IMR-90 (cell line): Measurements from ENCODE around the gene CA12. TPM values are rescaled to one million over a fixed set of nuclear protein-coding genes. Genes with fewer than 3 reads are reported as not detected.

ENCODE experiments used
- ATAC-seq: fragments of 200-7000 bp; cut with Tn5 transposase; 2 replicates; pipeline ENCODE4 v1.9.1; 2020; ENCODE audit warnings: low read depth, mild to moderate bottlenecking, moderate library complexity
- BruUV-seq: library from RNA; stranded (reverse); fragments of 400-500 nt; replicated peaks from 2 replicates; lab custom pipeline; 2021; lab: Mats Ljungman, UMichigan
- CTCF ChIA-PET: fragments of 300-600 bp; formaldehyde crosslinking; extraction: SDS; loops from one replicate; lab custom pipeline; 2021; ENCODE audit warnings: antibody characterized with exemption; lab: Yijun Ruan, JAX
- POLR2A ChIA-PET: fragments of 300-600 bp; sonication (Branson Sonifier 250); formaldehyde crosslinking; loops from one replicate; lab custom pipeline; 2022; ENCODE audit warnings: antibody characterized with exemption; ENCODE audit not compliant: unreplicated experiment; lab: Charles Lee
- DNase-seq: peaks from one replicate; pipeline ENCODE4 v3.0.0; 2013
- H2AFZ ChIP-seq: replicated peaks from 2 replicates; pipeline ENCODE3; 2013; ENCODE audit warnings: low read length, mild to moderate bottlenecking; ENCODE audit not compliant: poor library complexity
- H2AK5ac ChIP-seq: 2 replicates; pipeline ENCODE4 v1.6.1; 2013; ENCODE audit warnings: low read depth, low read length, inconsistent platforms
- H2AK9ac ChIP-seq: replicated peaks from 2 replicates; pipeline ENCODE3; 2013; ENCODE audit warnings: mild to moderate bottlenecking, low read depth, low read length, moderate library complexity; ENCODE audit not compliant: poor library complexity
- H2BK120ac ChIP-seq: 2 replicates; pipeline ENCODE4 v1.6.1; 2013; ENCODE audit warnings: low read depth, low read length, inconsistent platforms
- H2BK15ac ChIP-seq: 3 replicates; pipeline ENCODE4 v1.6.1; 2013; ENCODE audit warnings: low read depth, low read length, inconsistent platforms
- H2BK20ac ChIP-seq: 2 replicates; pipeline ENCODE4 v1.6.1; 2013; ENCODE audit warnings: low read depth, mild to moderate bottlenecking, inconsistent platforms, low read length, moderate library complexity
- H2BK5ac ChIP-seq: 2 replicates; pipeline ENCODE4 v1.6.1; 2013; ENCODE audit warnings: mild to moderate bottlenecking, low read depth, low read length, inconsistent platforms; ENCODE audit not compliant: poor library complexity, severe bottlenecking
- H3K14ac ChIP-seq: replicated peaks from 2 replicates; pipeline ENCODE4 v1.6.1; 2013; ENCODE audit warnings: low read depth, low read length, inconsistent platforms
- H3K18ac ChIP-seq: 2 replicates; pipeline ENCODE4 v1.6.1; 2013; ENCODE audit warnings: low read depth, low read length, control low read depth
- H3K23ac ChIP-seq: 2 replicates; pipeline ENCODE4 v1.6.1; 2013; ENCODE audit warnings: low read depth, low read length, inconsistent platforms
- H3K27ac ChIP-seq: 2 replicates; pipeline ENCODE4 v1.5.1; 2013; ENCODE audit warnings: mild to moderate bottlenecking, control low read depth, low read length; ENCODE audit not compliant: insufficient read depth
- H3K27me3 ChIP-seq: 2 replicates; pipeline ENCODE4 v1.6.1; 2013; ENCODE audit warnings: low read length; ENCODE audit not compliant: control insufficient read depth, insufficient read depth
- H3K36me3 ChIP-seq: 2 replicates; pipeline ENCODE4 v1.6.1; 2013; ENCODE audit warnings: low read length, mixed read lengths; ENCODE audit not compliant: control insufficient read depth, insufficient read depth
- H3K4ac ChIP-seq: 2 replicates; pipeline ENCODE4 v1.6.1; 2013; ENCODE audit warnings: low read depth, low read length, inconsistent platforms
- H3K4me1 ChIP-seq: 2 replicates; pipeline ENCODE4 v1.6.1; 2013; ENCODE audit warnings: low read length, mixed read lengths; ENCODE audit not compliant: control insufficient read depth, insufficient read depth
- H3K4me2 ChIP-seq: 2 replicates; pipeline ENCODE4 v1.6.1; 2013; ENCODE audit warnings: low read depth, mild to moderate bottlenecking, control low read depth, low read length, moderate library complexity
- H3K4me3 ChIP-seq: 2 replicates; pipeline ENCODE4 v1.5.1; 2013; ENCODE audit warnings: low read depth, mild to moderate bottlenecking, control low read depth, low read length, moderate library complexity; ENCODE audit not compliant: insufficient read depth
- H3K56ac ChIP-seq: 2 replicates; pipeline ENCODE4 v1.6.1; 2013; ENCODE audit warnings: low read length, inconsistent platforms; ENCODE audit not compliant: insufficient read depth; ENCODE audit errors: extremely low read depth
- H3K79me1 ChIP-seq, 2 experiments: 2 replicates each; pipeline ENCODE4 v1.6.1; 2013; ENCODE audit warnings: low read length in 2 of 2, inconsistent platforms in 1 of 2, low read depth in 1 of 2
- H3K9ac ChIP-seq: 2 replicates; pipeline ENCODE4 v1.6.1; 2013; ENCODE audit warnings: low read depth, low read length, control low read depth
- H3K9me1 ChIP-seq: 2 replicates; pipeline ENCODE4 v1.6.1; 2013; ENCODE audit warnings: low read length, inconsistent platforms; ENCODE audit not compliant: insufficient read depth
- H3K9me3 ChIP-seq: 2 replicates; pipeline ENCODE4 v1.6.1; 2013; ENCODE audit warnings: low read length; ENCODE audit not compliant: control insufficient read depth, insufficient read depth
- H4K20me1 ChIP-seq: 2 replicates; pipeline ENCODE4 v1.6.1; 2013; ENCODE audit warnings: low read length, inconsistent platforms; ENCODE audit not compliant: insufficient read depth
- H4K5ac ChIP-seq: 2 replicates; pipeline ENCODE4 v1.6.1; 2013; ENCODE audit warnings: mild to moderate bottlenecking, low read depth, low read length, control low read depth
- H4K8ac ChIP-seq, 2 experiments: 2 replicates each; pipeline ENCODE4 v1.6.1; 2013; ENCODE audit warnings: low read depth in 2 of 2, low read length in 2 of 2, control low read depth in 1 of 2, inconsistent platforms in 1 of 2
- H4K91ac ChIP-seq: 2 replicates; pipeline ENCODE4 v1.6.1; 2013; ENCODE audit warnings: low read depth, low read length, inconsistent platforms; ENCODE audit not compliant: insufficient read depth
- POLR2A ChIP-seq: IDR thresholded peaks from 2 replicates; pipeline ENCODE4 v1.6.1; 2012; ENCODE audit warnings: mild to moderate bottlenecking, low read depth, low read length
- USF2 ChIP-seq: fragments of 150-350 bp; IDR thresholded peaks from 2 replicates; pipeline ENCODE4 v1.6.1; 2017; ENCODE audit warnings: mild to moderate bottlenecking, antibody characterized with exemption, low read length, low read depth
- WGBS, 2 experiments: methylation state at CpG; one replicate each; pipeline versions ENCODE4 v1.1.5 to v1.1.7; 2013; ENCODE audit warnings: missing lambda C conversion rate in 2 of 2; ENCODE audit not compliant: insufficient read length in 1 of 2; ENCODE audit errors: extremely low coverage in 2 of 2; 5-methylcytosine and 5-hydroxymethylcytosine counted together
- dilution Hi-C: fragments of 300-500 bp; cut with HindIII; formaldehyde crosslinking; loops from one replicate; pipeline ENCODE4 v1.14.3; 2018; ENCODE audit warnings: low sequenced_read_pairs; ENCODE audit not compliant: unreplicated experiment
- in situ Hi-C: fragments of 300-500 bp; cut with MboI; formaldehyde crosslinking; loops from 3 replicates; pipeline ENCODE4 v1.14.3; 2019; ENCODE audit warnings: low sequenced_read_pairs, inconsistent platforms, mixed read lengths
- intact Hi-C: fragments of 100-400 bp; cut with micrococcal nuclease; formaldehyde crosslinking; loops from 2 replicates; pipeline ENCODE4 v1.10.0; 2022
- polyA plus RNA-seq, 3 experiments: library from polyadenylated mRNA; depleted of rRNA; stranded (reverse); fragments of >200 nt; gene quantifications; 2 replicates each; pipeline ENCODE4 v1.2.3, GENCODE V29; 2012; ENCODE audit warnings: low replicate concordance in 1 of 3
- total RNA-seq: library from RNA; depleted of rRNA; stranded (reverse); fragments of >200 nt; gene quantifications from 2 replicates; pipeline ENCODE4 v1.2.3, GENCODE V29; 2012
- TF ChIP-seq, protein P1 (sequence below): conservative IDR thresholded peaks from 2 replicates; pipeline ENCODE4 v1.5.1; 2012; ENCODE audit warnings: mild to moderate bottlenecking, low read depth, low read length, improper control_type of control experiment

The CA12 gene
- total and polyA plus RNA-seq, 2 of the 4 experiments (the other 2 are of a cell fraction), result 33.7 to 52.6 TPM

GRCh38 chr15:63407612-63408011 lies 26.0 kb upstream of the CA12 start:
- H3K4me2 ChIP-seq, result no peak overlapping the region
- no peak overlapping the region for H2BK5ac ChIP-seq
- no peak overlapping the region for H2AK9ac ChIP-seq
- H3K79me1 ChIP-seq, result no peaks in the 10 kb centered on the region
- H3K9ac ChIP-seq, result no peak overlapping the region
- ChIA-PET POLR2A (no interaction called here), CTCF (interaction anchor here (0.7 kb wide), 1 partner anchor 13 kb away, joined by 3 read pairs; no protein-coding TSS in a partner anchor)
- no peak overlapping the region for H3K4ac ChIP-seq
- H2AK5ac ChIP-seq, result no peak overlapping the region
- 87% methylated on average over 3 of the region's 5 CpGs; no CpG with 5 or more reads in 1 of the 2 experiments for WGBS, 2 experiments
- no peak overlapping the region for H3K18ac ChIP-seq
- H2AFZ ChIP-seq, result no peak overlapping the region
- dilution Hi-C loops, result no loop called here
- no TSS peak for BruUV-seq
- DNase-seq, result no peak
- no peak for TF ChIP-seq POLR2A
- TF ChIP-seq USF2, result no peak
- TF ChIP-seq, protein P1, sequence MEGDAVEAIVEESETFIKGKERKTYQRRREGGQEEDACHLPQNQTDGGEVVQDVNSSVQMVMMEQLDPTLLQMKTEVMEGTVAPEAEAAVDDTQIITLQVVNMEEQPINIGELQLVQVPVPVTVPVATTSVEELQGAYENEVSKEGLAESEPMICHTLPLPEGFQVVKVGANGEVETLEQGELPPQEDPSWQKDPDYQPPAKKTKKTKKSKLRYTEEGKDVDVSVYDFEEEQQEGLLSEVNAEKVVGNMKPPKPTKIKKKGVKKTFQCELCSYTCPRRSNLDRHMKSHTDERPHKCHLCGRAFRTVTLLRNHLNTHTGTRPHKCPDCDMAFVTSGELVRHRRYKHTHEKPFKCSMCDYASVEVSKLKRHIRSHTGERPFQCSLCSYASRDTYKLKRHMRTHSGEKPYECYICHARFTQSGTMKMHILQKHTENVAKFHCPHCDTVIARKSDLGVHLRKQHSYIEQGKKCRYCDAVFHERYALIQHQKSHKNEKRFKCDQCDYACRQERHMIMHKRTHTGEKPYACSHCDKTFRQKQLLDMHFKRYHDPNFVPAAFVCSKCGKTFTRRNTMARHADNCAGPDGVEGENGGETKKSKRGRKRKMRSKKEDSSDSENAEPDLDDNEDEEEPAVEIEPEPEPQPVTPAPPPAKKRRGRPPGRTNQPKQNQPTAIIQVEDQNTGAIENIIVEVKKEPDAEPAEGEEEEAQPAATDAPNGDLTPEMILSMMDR, result no peak
- no peak overlapping the region for H2BK15ac ChIP-seq
- intact Hi-C loops, result loop anchor here (10.0 kb wide), 1 partner anchor 313 kb away; no protein-coding TSS in a partner anchor
- H4K91ac ChIP-seq, result no peak overlapping the region
- H2BK20ac ChIP-seq, result no peak overlapping the region
- no peaks in the 10 kb centered on the region for H3K9me3 ChIP-seq
- no peak overlapping the region for H3K56ac ChIP-seq
- no peak overlapping the region for H3K4me3 ChIP-seq
- no peak overlapping the region for H3K27ac ChIP-seq
- no peak overlapping the region for H2BK120ac ChIP-seq
- peaks cover 7% of the 10 kb centered on the region for H3K27me3 ChIP-seq
- ATAC-seq, result no peak
- no peak overlapping the region for H3K14ac ChIP-seq
- H4K5ac ChIP-seq, result no peak overlapping the region
- no peak overlapping the region for H4K8ac ChIP-seq
- peaks cover 4% of the 10 kb centered on the region; the same call in 1 of the 2 replicates for H3K4me1 ChIP-seq
- H3K36me3 ChIP-seq, result no peaks in the 10 kb centered on the region
- no peaks in the 10 kb centered on the region; the same call in 1 of the 2 replicates for H3K9me1 ChIP-seq
- in situ Hi-C loops, result loop anchor here (25.0 kb wide), 1 partner anchor 245 kb away; the partner anchor contains the start of gene RPS27L
- H4K20me1 ChIP-seq, result no peaks in the 10 kb centered on the region
- H3K23ac ChIP-seq, result no peak overlapping the region
